Smooth muscle cell (in vitro differentiated cells): ENCODE data around the gene CD82. TPM values are rescaled to one million over a fixed set of nuclear protein-coding genes. Genes with fewer than 3 reads are reported as not detected.

Experiments used
- DNase-seq: peaks from one replicate; lab custom pipeline; 2025; ENCODE audit not compliant: unreplicated experiment; lab: John Stamatoyannopoulos, UW
- H2AFZ ChIP-seq: fragments of 200-600 bp; sonication (generic); 2 replicates; pipeline ENCODE4 v1.6.0; 2016; ENCODE audit warnings: antibody characterized with exemption, low read depth, mild to moderate bottlenecking
- H3F3A ChIP-seq: fragments of 200-600 bp; sonication (generic); 2 replicates; pipeline ENCODE4 v1.6.0; 2017; ENCODE audit warnings: antibody characterized with exemption, low read depth
- H3K27ac ChIP-seq: fragments of 200-600 bp; sonication (generic); 2 replicates; pipeline ENCODE4 v1.5.1; 2016; ENCODE audit warnings: low read depth, mild to moderate bottlenecking
- H3K27me3 ChIP-seq: fragments of 200-600 bp; sonication (generic); 2 replicates; pipeline ENCODE4 v1.6.1; 2016; ENCODE audit warnings: low read depth, mild to moderate bottlenecking
- H3K36me3 ChIP-seq: fragments of 200-600 bp; sonication (generic); 2 replicates; pipeline ENCODE4 v1.5.1; 2016; ENCODE audit warnings: low read depth
- H3K4me1 ChIP-seq: fragments of 200-600 bp; sonication (generic); 2 replicates; pipeline ENCODE4 v1.5.1; 2016; ENCODE audit warnings: low read depth
- H3K4me2 ChIP-seq: fragments of 200-600 bp; sonication (generic); 2 replicates; pipeline ENCODE4 v1.6.0; 2016; ENCODE audit warnings: mild to moderate bottlenecking
- H3K4me3 ChIP-seq: fragments of 200-600 bp; sonication (generic); 2 replicates; pipeline ENCODE4 v1.5.1; 2016; ENCODE audit warnings: mild to moderate bottlenecking
- H3K79me2 ChIP-seq: fragments of 200-600 bp; sonication (generic); 2 replicates; pipeline ENCODE4 v1.6.0; 2016; ENCODE audit warnings: low read depth, mild to moderate bottlenecking
- H3K9ac ChIP-seq: fragments of 200-600 bp; sonication (generic); 2 replicates; pipeline ENCODE4 v1.6.0; 2016; ENCODE audit warnings: low read depth
- H3K9me3 ChIP-seq: fragments of 200-600 bp; sonication (generic); replicated peaks from 2 replicates; pipeline ENCODE4 v1.5.1; 2016; ENCODE audit warnings: low read depth
- H4K20me1 ChIP-seq: fragments of 200-600 bp; sonication (generic); 2 replicates; pipeline ENCODE4 v1.6.0; 2016; ENCODE audit warnings: low read depth
- CTCF ChIP-seq: fragments of 200-600 bp; sonication (generic); IDR thresholded peaks from 2 replicates; pipeline ENCODE4 v1.5.1; 2017; ENCODE audit warnings: borderline replicate concordance, mild to moderate bottlenecking, antibody characterized with exemption; ENCODE audit not compliant: insufficient read depth, poor library complexity, severe bottlenecking
- WGBS: methylation state at CpG from one replicate; pipeline ENCODE4 v1.1.7; 2016; ENCODE audit warnings: low lambda C conversion rate; 5-methylcytosine and 5-hydroxymethylcytosine counted together
- polyA plus RNA-seq: library from polyadenylated mRNA; unstranded; fragments of >200 nt; fragmentation: Nextera tagmentation; extraction: Ambion mirVana; gene quantifications from 2 replicates; pipeline ENCODE4 v1.2.1, GENCODE V29; 2016
- total RNA-seq: library from RNA; depleted of rRNA; stranded (reverse); fragments of >200 nt; gene quantifications from 2 replicates; pipeline ENCODE4 v1.2.3, GENCODE V29; 2014

Gene CD82
- total and polyA plus RNA-seq, 2 experiments from 2014 or later: 58.6 to 270 TPM

GRCh38 chr11:44550123-44550522, 15.3 kb upstream of the CD82 start:
- Histone ChIP-seq H3F3A (no peaks in the 10 kb centered on the region), H3K9ac (no peak overlapping the region), H3K36me3 (no peaks in the 10 kb centered on the region), H3K27ac (no peak overlapping the region), H3K4me1 (no peaks in the 10 kb centered on the region), H3K4me3 (no peak overlapping the region), H2AFZ (no peak overlapping the region), H3K4me2 (no peak overlapping the region), H4K20me1 (no peaks in the 10 kb centered on the region), H3K79me2 (no peaks in the 10 kb centered on the region), H3K27me3 (no peaks in the 10 kb centered on the region), H3K9me3 (no peaks in the 10 kb centered on the region)
- no peak for DNase-seq
- no peak for TF ChIP-seq CTCF
- 76% methylated on average over 8 of the region's 8 CpGs for WGBS

- H3K4me3 ChIP-seq: no peak overlapping the region
- H3K9me3 ChIP-seq: no peaks in the 10 kb centered on the region
- H3K9ac ChIP-seq: no peak overlapping the region
- 94% methylated on average over 4 of the region's 4 CpGs for WGBS
- H3K4me2 ChIP-seq: no peak overlapping the region
- no peaks in the 10 kb centered on the region for H3K4me1 ChIP-seq
- H4K20me1 ChIP-seq: no peaks in the 10 kb centered on the region
- H3K27ac ChIP-seq: no peak overlapping the region
- no peak overlapping the region for H2AFZ ChIP-seq
- no peaks in the 10 kb centered on the region for H3K79me2 ChIP-seq
- no peak for TF ChIP-seq CTCF
- no peaks in the 10 kb centered on the region for H3K36me3 ChIP-seq
- H3K27me3 ChIP-seq: no peaks in the 10 kb centered on the region
- H3F3A ChIP-seq: no peaks in the 10 kb centered on the region
- DNase-seq: no peak
Observed at GRCh38 chr11:44551456-44552139, 13.9 kb upstream of the CD82 start.

GRCh38 chr11:44555031-44555800, 10.2 kb upstream of the CD82 start:
- Histone ChIP-seq H4K20me1 (no peaks in the 10 kb centered on the region), H3K4me1 (peaks cover 11% of the 10 kb centered on the region), H3K27ac (no peak overlapping the region), H3K9me3 (no peaks in the 10 kb centered on the region), H3K4me3 (no peak overlapping the region), H3K27me3 (no peaks in the 10 kb centered on the region), H3K9ac (no peak overlapping the region), H2AFZ (no peak overlapping the region), H3K36me3 (no peaks in the 10 kb centered on the region), H3F3A (no peaks in the 10 kb centered on the region), H3K79me2 (no peaks in the 10 kb centered on the region), H3K4me2 (no peak overlapping the region)
- TF ChIP-seq CTCF: no peak
- no peak for DNase-seq
- 89% methylated on average over 5 of the region's 5 CpGs for WGBS
